K562 (cell line): ENCODE data around the gene ALKBH3. TPM values are rescaled to one million over a fixed set of nuclear protein-coding genes. Genes with fewer than 3 reads are reported as not detected.

Source experiments
- CREM ChIP-seq: IDR thresholded peaks from 2 replicates; pipeline ENCODE4 v1.6.1; 2014; ENCODE audit warnings: antibody characterized with exemption, low read depth
- NR3C1 ChIP-seq: sonication (generic); formaldehyde crosslinking; IDR thresholded peaks from 2 replicates; pipeline ENCODE4 v1.8.1; 2022; ENCODE audit warnings: missing genetic modification reagents
- SIRT6 ChIP-seq: IDR thresholded peaks from one replicate; pipeline ENCODE4 v1.6.1; 2012; ENCODE audit warnings: low read depth, mild to moderate bottlenecking, control low read depth, inconsistent platforms, low read length, moderate library complexity
- ZBTB17 ChIP-seq: fragments of 450-650 bp; formaldehyde crosslinking; IDR thresholded peaks from 2 replicates; pipeline ENCODE4 v1.4.0; 2020; ENCODE audit warnings: mild to moderate bottlenecking
- ZC3H8 ChIP-seq: fragments of 450-650 bp; IDR thresholded peaks from 2 replicates; pipeline ENCODE4 v1.6.1; 2017
- ZNF133 ChIP-seq: fragments of 250-450 bp; sonication (Bioruptor Pico); IDR thresholded peaks from 2 replicates; pipeline ENCODE4 v1.4.0; 2020; ENCODE audit warnings: mild to moderate bottlenecking
- ZNF717 ChIP-seq: fragments of 250-450 bp; sonication (Bioruptor Pico); IDR thresholded peaks from 2 replicates; pipeline ENCODE4 v1.5.0; 2021
- polyA plus RNA-seq, 8 experiments: library from polyadenylated mRNA; depleted of rRNA in 4 of 8; stranded (reverse) in 5 of 8; unstranded in 3 of 8; fragments of >200 nt; fragmentation: Nextera tagmentation in 2 of 8; fragmentation: Illumina TruSeq in 1 of 8; extraction: Ambion mirVana in 2 of 8; extraction: Trizol in 1 of 8; gene quantifications; 2 replicates each; pipeline versions ENCODE4 v1.2.1 to v1.2.3, GENCODE V29; 2011 to 2014; ENCODE audit warnings: inconsistent platforms in 1 of 8, missing spikeins in 1 of 8
- total RNA-seq, 7 experiments: library from RNA; depleted of rRNA in 6 of 7; stranded (reverse); fragments of >200 nt in 6 of 7; fragmentation: Illumina TruSeq in 2 of 7; extraction: Trizol in 2 of 7; gene quantifications; 2 replicates each; pipeline versions ENCODE4 v1.2.1 to v1.2.3, GENCODE V29; 2011 to 2021; ENCODE audit warnings: low replicate concordance in 1 of 7
- TF ChIP-seq, protein P1 (sequence below): fragments of 250-450 bp; sonication (Bioruptor Pico); IDR thresholded peaks from 2 replicates; pipeline ENCODE4 v1.9.0; 2021; ENCODE audit warnings: mild to moderate bottlenecking, inconsistent platforms
- TF ChIP-seq, protein P2 (sequence below): fragments of 450-650 bp; IDR thresholded peaks from 2 replicates; pipeline ENCODE4 v1.6.1; 2014; ENCODE audit warnings: low read depth, mild to moderate bottlenecking, moderate library complexity, borderline replicate concordance
- TF ChIP-seq, protein P3 (sequence below): fragments of 250-450 bp; sonication (Bioruptor Pico); IDR thresholded peaks from 2 replicates; pipeline ENCODE4 v1.8.0; 2021; ENCODE audit warnings: moderate library complexity, mild to moderate bottlenecking, inconsistent platforms

The ALKBH3 gene
- total and polyA plus RNA-seq, 9 of the 15 experiments (the other 6 are each of a cell fraction or from before 2014, with no cell fraction given) = 16.0 to 49.9 (median 36.5) TPM

DNA sequence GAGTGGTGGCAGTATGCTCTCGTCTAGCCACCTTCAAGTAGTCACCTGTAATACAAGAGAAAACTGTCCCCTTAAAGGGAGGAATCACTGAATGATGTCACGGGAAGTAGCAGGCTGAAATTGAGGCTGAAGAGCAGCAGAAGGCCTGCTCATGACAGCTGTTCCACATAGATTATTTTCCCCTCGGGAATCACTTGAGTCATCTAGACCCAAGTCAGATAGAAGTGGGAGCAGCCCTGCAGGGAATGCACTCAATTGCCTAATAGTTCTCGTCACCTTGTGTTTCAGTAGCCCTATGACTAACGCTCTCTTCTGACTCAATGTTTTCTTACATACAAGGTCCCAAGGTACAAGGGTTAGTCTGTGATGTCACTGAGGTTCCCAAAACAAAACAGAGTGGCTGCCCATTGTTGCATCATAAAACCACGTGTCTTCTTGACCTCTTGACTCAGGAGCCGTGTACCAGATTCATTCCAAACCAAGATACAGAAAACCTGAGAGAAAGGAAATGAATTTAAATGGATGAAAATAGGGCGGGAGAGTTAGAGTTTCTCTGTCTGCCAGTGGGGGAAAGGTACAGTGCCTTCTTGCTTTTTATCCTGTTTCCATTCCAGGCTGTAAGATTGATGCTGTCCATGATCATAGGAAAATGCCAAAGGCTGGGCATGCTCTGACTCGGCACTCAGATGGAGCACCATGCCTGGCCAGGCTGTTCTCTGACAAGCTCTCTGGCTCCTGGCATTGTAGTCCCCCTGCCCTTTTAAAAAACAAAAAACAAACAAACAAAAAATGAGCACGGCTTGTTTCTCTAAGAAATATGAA is 40.2 kb downstream of the ALKBH3 start (continued):
- TF ChIP-seq, protein P1, sequence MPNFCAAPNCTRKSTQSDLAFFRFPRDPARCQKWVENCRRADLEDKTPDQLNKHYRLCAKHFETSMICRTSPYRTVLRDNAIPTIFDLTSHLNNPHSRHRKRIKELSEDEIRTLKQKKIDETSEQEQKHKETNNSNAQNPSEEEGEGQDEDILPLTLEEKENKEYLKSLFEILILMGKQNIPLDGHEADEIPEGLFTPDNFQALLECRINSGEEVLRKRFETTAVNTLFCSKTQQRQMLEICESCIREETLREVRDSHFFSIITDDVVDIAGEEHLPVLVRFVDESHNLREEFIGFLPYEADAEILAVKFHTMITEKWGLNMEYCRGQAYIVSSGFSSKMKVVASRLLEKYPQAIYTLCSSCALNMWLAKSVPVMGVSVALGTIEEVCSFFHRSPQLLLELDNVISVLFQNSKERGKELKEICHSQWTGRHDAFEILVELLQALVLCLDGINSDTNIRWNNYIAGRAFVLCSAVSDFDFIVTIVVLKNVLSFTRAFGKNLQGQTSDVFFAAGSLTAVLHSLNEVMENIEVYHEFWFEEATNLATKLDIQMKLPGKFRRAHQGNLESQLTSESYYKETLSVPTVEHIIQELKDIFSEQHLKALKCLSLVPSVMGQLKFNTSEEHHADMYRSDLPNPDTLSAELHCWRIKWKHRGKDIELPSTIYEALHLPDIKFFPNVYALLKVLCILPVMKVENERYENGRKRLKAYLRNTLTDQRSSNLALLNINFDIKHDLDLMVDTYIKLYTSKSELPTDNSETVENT = no peak
- TF ChIP-seq, protein P2, sequence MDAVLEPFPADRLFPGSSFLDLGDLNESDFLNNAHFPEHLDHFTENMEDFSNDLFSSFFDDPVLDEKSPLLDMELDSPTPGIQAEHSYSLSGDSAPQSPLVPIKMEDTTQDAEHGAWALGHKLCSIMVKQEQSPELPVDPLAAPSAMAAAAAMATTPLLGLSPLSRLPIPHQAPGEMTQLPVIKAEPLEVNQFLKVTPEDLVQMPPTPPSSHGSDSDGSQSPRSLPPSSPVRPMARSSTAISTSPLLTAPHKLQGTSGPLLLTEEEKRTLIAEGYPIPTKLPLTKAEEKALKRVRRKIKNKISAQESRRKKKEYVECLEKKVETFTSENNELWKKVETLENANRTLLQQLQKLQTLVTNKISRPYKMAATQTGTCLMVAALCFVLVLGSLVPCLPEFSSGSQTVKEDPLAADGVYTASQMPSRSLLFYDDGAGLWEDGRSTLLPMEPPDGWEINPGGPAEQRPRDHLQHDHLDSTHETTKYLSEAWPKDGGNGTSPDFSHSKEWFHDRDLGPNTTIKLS = peak; percentile 52; the same call in 1 of the 2 replicates
- TF ChIP-seq NR3C1 = no peak
- TF ChIP-seq ZNF717 (CRISPR knock-in tag) = no peak
- no peak for TF ChIP-seq ZBTB17 (CRISPR knock-in tag)
- TF ChIP-seq, protein P3, sequence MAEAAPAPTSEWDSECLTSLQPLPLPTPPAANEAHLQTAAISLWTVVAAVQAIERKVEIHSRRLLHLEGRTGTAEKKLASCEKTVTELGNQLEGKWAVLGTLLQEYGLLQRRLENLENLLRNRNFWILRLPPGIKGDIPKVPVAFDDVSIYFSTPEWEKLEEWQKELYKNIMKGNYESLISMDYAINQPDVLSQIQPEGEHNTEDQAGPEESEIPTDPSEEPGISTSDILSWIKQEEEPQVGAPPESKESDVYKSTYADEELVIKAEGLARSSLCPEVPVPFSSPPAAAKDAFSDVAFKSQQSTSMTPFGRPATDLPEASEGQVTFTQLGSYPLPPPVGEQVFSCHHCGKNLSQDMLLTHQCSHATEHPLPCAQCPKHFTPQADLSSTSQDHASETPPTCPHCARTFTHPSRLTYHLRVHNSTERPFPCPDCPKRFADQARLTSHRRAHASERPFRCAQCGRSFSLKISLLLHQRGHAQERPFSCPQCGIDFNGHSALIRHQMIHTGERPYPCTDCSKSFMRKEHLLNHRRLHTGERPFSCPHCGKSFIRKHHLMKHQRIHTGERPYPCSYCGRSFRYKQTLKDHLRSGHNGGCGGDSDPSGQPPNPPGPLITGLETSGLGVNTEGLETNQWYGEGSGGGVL (CRISPR knock-in tag) = no peak
- TF ChIP-seq ZC3H8 = no peak
- TF ChIP-seq ZNF133 (CRISPR knock-in tag) = no peak
- TF ChIP-seq CREM = peak; percentile 92
- TF ChIP-seq SIRT6 = no peak
